Measurements from ENCODE around the gene MAP3K14. TPM values are rescaled to one million over a fixed set of nuclear protein-coding genes. Genes with fewer than 3 reads are reported as not detected.

The MAP3K14 gene
- total and polyA plus RNA-seq, 2 experiments from 2014 or later: 2.3 to 3.0 TPM

GRCh38 chr17:45322168-45322567 is 5.3 kb upstream of the MAP3K14 start:
- H3K9me3 ChIP-seq (ENCODE audit: low read depth): no peaks in the 10 kb centered on the region
- TF ChIP-seq EZH2phosphoT487 (IDR thresholded peaks at IDR 0.05; ENCODE audit: low read depth, severe bottlenecking, unreplicated experiment): no peak
- TF ChIP-seq EZH2 (IDR thresholded peaks at IDR 0.05; ENCODE audit: borderline replicate concordance): no peak
- TF ChIP-seq CTCF (IDR thresholded peaks at IDR 0.05; ENCODE audit: poor library complexity): no peak
- H3K79me2 ChIP-seq: no peaks in the 10 kb centered on the region
- no peaks in the 10 kb centered on the region for H3K27me3 ChIP-seq
- H3K4me1 ChIP-seq (ENCODE audit: insufficient read depth): peaks cover 16% of the 10 kb centered on the region
- DNase-seq (ENCODE audit: low spot score): no peak
- no peaks in the 10 kb centered on the region for H4K20me1 ChIP-seq (ENCODE audit: insufficient read depth, poor library complexity, severe bottlenecking)
- no peak overlapping the region for H3K4me2 ChIP-seq
- no peaks in the 10 kb centered on the region for H3K9me2 ChIP-seq (replicated peaks; ENCODE audit: insufficient read depth)
- no peaks in the 10 kb centered on the region for H3K36me3 ChIP-seq (replicated peaks; ENCODE audit: insufficient read depth, low read depth)
- H3K27ac ChIP-seq: no peak overlapping the region
- H3K4me3 ChIP-seq: no peak overlapping the region
- 100% methylated on average over 2 of the region's 2 CpGs for WGBS (ENCODE audit: low lambda C conversion rate, missing lambda C conversion rate)
- H2AFZ ChIP-seq: no peak overlapping the region

- H3K27ac ChIP-seq: peak overlapping the region; percentile 77
- H3K4me3 ChIP-seq: no peak overlapping the region
- H3K9me2 ChIP-seq (replicated peaks; ENCODE audit: insufficient read depth): no peaks in the 10 kb centered on the region
- 28% methylated on average over 1 of the region's 1 CpG for WGBS (ENCODE audit: low lambda C conversion rate, missing lambda C conversion rate)
- H3K4me1 ChIP-seq (ENCODE audit: insufficient read depth): peaks cover 17% of the 10 kb centered on the region
- DNase-seq (ENCODE audit: low spot score): peak; percentile 84
- no peaks in the 10 kb centered on the region for H3K36me3 ChIP-seq (replicated peaks; ENCODE audit: insufficient read depth, low read depth)
- no peaks in the 10 kb centered on the region for H3K27me3 ChIP-seq
- peaks cover 3% of the 10 kb centered on the region for H4K20me1 ChIP-seq (ENCODE audit: insufficient read depth, poor library complexity, severe bottlenecking)
- no peaks in the 10 kb centered on the region for H3K9me3 ChIP-seq (ENCODE audit: low read depth)
- H3K4me2 ChIP-seq: no peak overlapping the region
- H3K79me2 ChIP-seq: peaks cover 2% of the 10 kb centered on the region
- no peak for TF ChIP-seq EZH2phosphoT487 (IDR thresholded peaks at IDR 0.05; ENCODE audit: low read depth, severe bottlenecking, unreplicated experiment)
- no peak for TF ChIP-seq CTCF (IDR thresholded peaks at IDR 0.05; ENCODE audit: poor library complexity)
- TF ChIP-seq EZH2 (IDR thresholded peaks at IDR 0.05; ENCODE audit: borderline replicate concordance): no peak
- no peak overlapping the region for H2AFZ ChIP-seq
Observed at GRCh38 chr17:45320931-45321461, 4.2 kb upstream of the MAP3K14 start.

- Histone ChIP-seq H3K9me3 (ENCODE audit: low read depth) (no peaks in the 10 kb centered on the region), H3K27me3 (no peaks in the 10 kb centered on the region), H2AFZ (no peak overlapping the region), H3K9me2 (replicated peaks; ENCODE audit: insufficient read depth) (no peaks in the 10 kb centered on the region), H3K4me2 (no peak overlapping the region), H3K36me3 (replicated peaks; ENCODE audit: insufficient read depth, low read depth) (no peaks in the 10 kb centered on the region), H4K20me1 (ENCODE audit: insufficient read depth, poor library complexity, severe bottlenecking) (peaks cover 7% of the 10 kb centered on the region), H3K4me3 (no peak overlapping the region), H3K4me1 (ENCODE audit: insufficient read depth) (peaks cover 23% of the 10 kb centered on the region), H3K79me2 (peaks cover 8% of the 10 kb centered on the region), H3K27ac (peak overlapping the region; percentile 77)
- WGBS (ENCODE audit: low lambda C conversion rate, missing lambda C conversion rate): 84% methylated on average over 5 of the region's 5 CpGs
- no peak for TF ChIP-seq EZH2phosphoT487 (IDR thresholded peaks at IDR 0.05; ENCODE audit: low read depth, severe bottlenecking, unreplicated experiment)
- DNase-seq (ENCODE audit: low spot score): no peak
Observed at GRCh38 chr17:45320349-45320930, 3.6 kb upstream of the MAP3K14 start.

GRCh38 chr17:45319239-45319703 is 2.5 kb upstream of the MAP3K14 start:
- 61% methylated on average over 5 of the region's 5 CpGs for WGBS (ENCODE audit: low lambda C conversion rate, missing lambda C conversion rate)
- Histone ChIP-seq H4K20me1 (ENCODE audit: insufficient read depth, poor library complexity, severe bottlenecking) (peaks cover 7% of the 10 kb centered on the region), H3K36me3 (replicated peaks; ENCODE audit: insufficient read depth, low read depth) (no peaks in the 10 kb centered on the region), H3K9me3 (ENCODE audit: low read depth) (no peaks in the 10 kb centered on the region), H3K4me1 (ENCODE audit: insufficient read depth) (peaks cover 32% of the 10 kb centered on the region), H3K4me2 (no peak overlapping the region), H2AFZ (no peak overlapping the region), H3K79me2 (peaks cover 19% of the 10 kb centered on the region), H3K9me2 (replicated peaks; ENCODE audit: insufficient read depth) (no peaks in the 10 kb centered on the region), H3K4me3 (no peak overlapping the region), H3K27me3 (no peaks in the 10 kb centered on the region), H3K27ac (peak overlapping the region; percentile 70)
- peak; percentile 70 for DNase-seq (ENCODE audit: low spot score)
- TF ChIP-seq CTCF (IDR thresholded peaks at IDR 0.05; ENCODE audit: poor library complexity) (no peak), EZH2phosphoT487 (IDR thresholded peaks at IDR 0.05; ENCODE audit: low read depth, severe bottlenecking, unreplicated experiment) (no peak), EZH2 (IDR thresholded peaks at IDR 0.05; ENCODE audit: borderline replicate concordance) (no peak)
